Endothelial cell (in vitro differentiated cells): ENCODE measurements around the gene DR1. TPM values are rescaled to one million over a fixed set of nuclear protein-coding genes. Genes with fewer than 3 reads are reported as not detected.
A peak's percentile ranks its signal among the peaks of the same experiment; 100 is the strongest.

Source experiments
- DNase-seq: peaks from one replicate; pipeline ENCODE4 v3.0.0; 2021; ENCODE audit warnings: low spot score
- H3K27ac Mint-ChIP-seq: one replicate; pipeline ENCODE4 v1.8.0; 2021; ENCODE audit warnings: mixed read lengths, inconsistent platforms; ENCODE audit not compliant: unreplicated experiment
- H3K27me3 Mint-ChIP-seq: one replicate; pipeline ENCODE4 v1.8.0; 2021; ENCODE audit warnings: mild to moderate bottlenecking, moderate library complexity, mixed read lengths, inconsistent platforms; ENCODE audit not compliant: unreplicated experiment
- H3K36me3 Mint-ChIP-seq: one replicate; pipeline ENCODE4 v1.8.0; 2021; ENCODE audit warnings: mild to moderate bottlenecking, low read depth, mixed read lengths, inconsistent platforms; ENCODE audit not compliant: unreplicated experiment
- H3K4me1 Mint-ChIP-seq: one replicate; pipeline ENCODE4 v1.8.0; 2021; ENCODE audit warnings: mild to moderate bottlenecking, mixed read lengths, inconsistent platforms; ENCODE audit not compliant: unreplicated experiment
- H3K4me3 Mint-ChIP-seq: one replicate; pipeline ENCODE4 v1.8.0; 2021; ENCODE audit warnings: mild to moderate bottlenecking, mixed read lengths, inconsistent platforms; ENCODE audit not compliant: unreplicated experiment
- H3K9me3 Mint-ChIP-seq: one replicate; pipeline ENCODE4 v1.8.0; 2021; ENCODE audit warnings: mixed read lengths, inconsistent platforms; ENCODE audit not compliant: unreplicated experiment
- CTCF ChIP-seq: fragments of 200-600 bp; sonication (generic); IDR thresholded peaks from one replicate; pipeline ENCODE4 v1.5.0; 2021; ENCODE audit warnings: antibody characterized with exemption; ENCODE audit not compliant: unreplicated experiment
- total RNA-seq: library from RNA; stranded (reverse); fragmentation: NEBNext Ultra II Directional; extraction: Animal tissue kit (Norgen Biotek cat#: 25700); gene quantifications from one replicate; pipeline ENCODE4 v1.2.1, GENCODE V29; 2021; ENCODE audit not compliant: unreplicated experiment

Gene DR1
- total RNA-seq, 1 donor from 2014 or later: 47.4 TPM

- Mint-ChIP-seq H3K4me1 (peaks cover 14% of the 10 kb centered on the region), H3K27ac (no peak overlapping the region), H3K4me3 (no peak overlapping the region), H3K36me3 (peaks cover 5% of the 10 kb centered on the region), H3K9me3 (no peaks in the 10 kb centered on the region), H3K27me3 (no peaks in the 10 kb centered on the region)
- DNase-seq: no peak
- TF ChIP-seq CTCF: no peak
Observed at GRCh38 chr1:93352376-93352775, 6.7 kb downstream of the DR1 start.

- H3K4me1 Mint-ChIP-seq: peaks cover 18% of the 10 kb centered on the region
- TF ChIP-seq CTCF: no peak
- H3K4me3 Mint-ChIP-seq: no peak overlapping the region
- H3K36me3 Mint-ChIP-seq: peaks cover 10% of the 10 kb centered on the region
- no peaks in the 10 kb centered on the region for H3K9me3 Mint-ChIP-seq
- DNase-seq: no peak
- no peaks in the 10 kb centered on the region for H3K27me3 Mint-ChIP-seq
- no peak overlapping the region for H3K27ac Mint-ChIP-seq
Observed at GRCh38 chr1:93353286-93353685, 7.6 kb downstream of the DR1 start.

GRCh38 chr1:93354749-93355148 lies 9.0 kb downstream of the DR1 start:
- no peaks in the 10 kb centered on the region for H3K27me3 Mint-ChIP-seq
- H3K36me3 Mint-ChIP-seq: peaks cover 14% of the 10 kb centered on the region
- DNase-seq: no peak
- no peak overlapping the region for H3K4me3 Mint-ChIP-seq
- TF ChIP-seq CTCF: no peak
- H3K27ac Mint-ChIP-seq: no peak overlapping the region
- H3K9me3 Mint-ChIP-seq: no peaks in the 10 kb centered on the region
- H3K4me1 Mint-ChIP-seq: peaks cover 17% of the 10 kb centered on the region

GRCh38 chr1:93357242-93357641 lies 11.5 kb downstream of the DR1 start:
- H3K4me1 Mint-ChIP-seq: peaks cover 12% of the 10 kb centered on the region
- no peaks in the 10 kb centered on the region for H3K9me3 Mint-ChIP-seq
- H3K4me3 Mint-ChIP-seq: no peak overlapping the region
- no peak overlapping the region for H3K27ac Mint-ChIP-seq
- no peak for DNase-seq
- TF ChIP-seq CTCF: no peak
- H3K27me3 Mint-ChIP-seq: no peaks in the 10 kb centered on the region
- H3K36me3 Mint-ChIP-seq: peaks cover 14% of the 10 kb centered on the region

- TF ChIP-seq CTCF: no peak
- Mint-ChIP-seq H3K4me3 (no peak overlapping the region), H3K9me3 (no peaks in the 10 kb centered on the region), H3K27ac (peak overlapping the region; percentile 26), H3K27me3 (no peaks in the 10 kb centered on the region), H3K4me1 (peaks cover 10% of the 10 kb centered on the region), H3K36me3 (peaks cover 14% of the 10 kb centered on the region)
- DNase-seq: no peak
Observed at GRCh38 chr1:93358293-93358692, 12.6 kb downstream of the DR1 start.
